ENCODE data around the gene MBTD1. TPM values are rescaled to one million over a fixed set of nuclear protein-coding genes. Genes with fewer than 3 reads are reported as not detected.
A peak's percentile ranks its signal among the peaks of the same experiment; 100 is the strongest.

Gene MBTD1
- total and polyA plus RNA-seq, 10 of the 15 experiments (the other 5 are each of a cell fraction or from before 2014, with no cell fraction given) = 1.3 to 16.7 (median 9.5) TPM

GRCh38 chr17:51260237-51261023, 581 bp upstream of the MBTD1 start, which contains the start of gene UTP18 (continued):
- no peak for TF ChIP-seq PKNOX1 (IDR thresholded peaks at IDR 0.05)
- TF ChIP-seq CEBPB (IDR thresholded peaks at IDR 0.05; ENCODE audit: borderline replicate concordance in 1 of 2, low read depth in 2 of 2, low read length in 2 of 2) = no peak
- TF ChIP-seq BRCA1 (IDR thresholded peaks at IDR 0.05; ENCODE audit: low read depth, low read length) = no peak
- peak; percentile 100 for TF ChIP-seq KLF5 (IDR thresholded peaks at IDR 0.05; ENCODE audit: partially characterized antibody)
- peak; percentile 22; the same call in 1 of the 2 replicates for TF ChIP-seq SMARCA5 (IDR thresholded peaks at IDR 0.05)
- TF ChIP-seq MYB (IDR thresholded peaks at IDR 0.05; ENCODE audit: borderline replicate concordance, low read depth, low read length) = no peak
- TF ChIP-seq ZBTB40 (IDR thresholded peaks at IDR 0.05; ENCODE audit: borderline replicate concordance) = peak; percentile 79; the same call in 1 of the 2 replicates
- TF ChIP-seq SKIL (IDR thresholded peaks at IDR 0.05; ENCODE audit: low read depth, poor library complexity, severe bottlenecking) = peak; percentile 99
- TF ChIP-seq NR2F1 (conservative IDR thresholded peaks at IDR 0.05) = peak; percentile 24; the same call in 1 of the 2 replicates
- TF ChIP-seq RBBP5 (conservative IDR thresholded peaks at IDR 0.05) = no peak
- peak; percentile 98 to 99 for TF ChIP-seq BHLHE40 (IDR thresholded peaks at IDR 0.05; ENCODE audit: borderline replicate concordance in 1 of 2, low read depth in 2 of 2, low read length in 1 of 2)
- peak; percentile 59 for TF ChIP-seq SIX5 (IDR thresholded peaks at IDR 0.05; ENCODE audit: low read depth, low read length, severe bottlenecking)
- TF ChIP-seq SUZ12 (IDR thresholded peaks at IDR 0.05; ENCODE audit: unreplicated experiment) = no peak
- TF ChIP-seq IKZF1 (conservative IDR thresholded peaks at IDR 0.05) = peak; percentile 83
- TF ChIP-seq MYC (IDR thresholded peaks at IDR 0.05; ENCODE audit: insufficient read depth, insufficient read length, insufficient replicate concordance, low read length, severe bottlenecking) = peak; percentile 44
- peak; percentile 41; the same call in 1 of the 2 replicates for TF ChIP-seq MXI1 (IDR thresholded peaks at IDR 0.05; ENCODE audit: low read depth, low read length)
- TF ChIP-seq POLR2A (IDR thresholded peaks at IDR 0.05; ENCODE audit: low read depth, low read length) = peak; percentile 91
- TF ChIP-seq ASH2L (IDR thresholded peaks at IDR 0.05; ENCODE audit: borderline replicate concordance, low read depth) = peak; percentile 67; the same call in 1 of the 2 replicates

Data from GM12878 (cell line).